ENCODE results near the gene SCO2.

SCO2 gene

GRCh38 chr22:50503475-50504145, 21.8 kb downstream of the SCO2 start:
- no peak for TF ChIP-seq CTCF (conservative IDR thresholded peaks at IDR 0.05)
- H3K27ac ChIP-seq, result no peak overlapping the region

GRCh38 chr22:50502628-50503474, 22.5 kb downstream of the SCO2 start:
- no peak overlapping the region for H3K27ac ChIP-seq
- no peak for TF ChIP-seq CTCF (conservative IDR thresholded peaks at IDR 0.05)

GRCh38 chr22:50502096-50502495, 23.3 kb downstream of the SCO2 start:
- TF ChIP-seq CTCF (conservative IDR thresholded peaks at IDR 0.05), result no peak

GRCh38 chr22:50500452-50500851, 24.9 kb downstream of the SCO2 start:
- no peak for TF ChIP-seq CTCF (conservative IDR thresholded peaks at IDR 0.05)
- H3K27ac ChIP-seq, result no peak overlapping the region

More at GRCh38 chr22:50502096-50502495, 23.3 kb downstream of the SCO2 start:
- no peak overlapping the region for H3K27ac ChIP-seq

- TF ChIP-seq CTCF (conservative IDR thresholded peaks at IDR 0.05), result peak; percentile 28; the same call in 1 of the 2 replicates
- no peak overlapping the region for H3K27ac ChIP-seq
Observed at GRCh38 chr22:50498322-50498890, 27.0 kb downstream of the SCO2 start.

GRCh38 chr22:50497093-50497492, 28.3 kb downstream of the SCO2 start:
- H3K27ac ChIP-seq, result no peak overlapping the region
- TF ChIP-seq CTCF (conservative IDR thresholded peaks at IDR 0.05), result no peak
